NCI-H226 (cell line): Measurements from ENCODE around the gene KIAA1671.
A peak's percentile ranks its signal among the peaks of the same experiment; 100 is the strongest.

Experiments used
- DNase-seq: peaks from one replicate; pipeline ENCODE4 v3.0.0-alpha.2; 2015

The KIAA1671 gene

DNA sequence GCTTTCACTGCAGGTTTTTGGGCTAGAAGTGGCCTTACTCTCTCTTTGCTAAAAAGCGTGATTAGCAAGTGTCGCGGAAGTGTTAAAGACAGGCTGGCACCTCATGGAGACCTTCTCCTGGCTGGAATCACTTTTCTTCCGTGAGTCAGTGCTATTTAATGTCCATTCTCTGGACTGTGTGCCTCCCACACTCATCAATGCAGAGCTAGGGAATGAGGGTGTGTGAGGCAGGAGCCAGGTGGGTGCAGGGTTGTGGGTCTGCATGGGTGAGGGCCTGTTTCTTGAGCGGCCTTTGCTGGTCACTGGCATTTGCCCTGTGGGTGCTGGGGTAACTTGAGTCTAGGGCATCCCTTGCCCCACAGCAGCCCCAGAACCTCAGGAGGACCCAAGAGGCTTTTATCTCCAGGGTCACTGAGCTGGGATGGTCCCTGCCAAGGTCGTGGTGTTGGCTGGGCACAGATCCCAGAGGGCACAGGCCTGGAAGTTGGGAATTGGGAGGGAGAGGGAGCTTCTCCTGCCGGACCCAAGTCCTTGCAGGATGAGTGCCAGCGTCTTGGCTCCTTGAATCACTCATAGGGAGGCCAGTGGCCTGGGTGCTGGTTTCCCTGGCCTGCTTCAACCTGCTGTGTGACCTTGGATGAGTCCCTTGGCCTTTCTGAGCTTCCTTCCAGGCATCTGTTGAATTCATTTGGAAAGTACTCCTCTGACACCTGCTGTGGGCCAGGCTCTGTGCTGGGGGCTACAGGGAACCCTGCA, 30.0 kb downstream of the KIAA1671 start:
- peak; percentile 53 for DNase-seq

DNA sequence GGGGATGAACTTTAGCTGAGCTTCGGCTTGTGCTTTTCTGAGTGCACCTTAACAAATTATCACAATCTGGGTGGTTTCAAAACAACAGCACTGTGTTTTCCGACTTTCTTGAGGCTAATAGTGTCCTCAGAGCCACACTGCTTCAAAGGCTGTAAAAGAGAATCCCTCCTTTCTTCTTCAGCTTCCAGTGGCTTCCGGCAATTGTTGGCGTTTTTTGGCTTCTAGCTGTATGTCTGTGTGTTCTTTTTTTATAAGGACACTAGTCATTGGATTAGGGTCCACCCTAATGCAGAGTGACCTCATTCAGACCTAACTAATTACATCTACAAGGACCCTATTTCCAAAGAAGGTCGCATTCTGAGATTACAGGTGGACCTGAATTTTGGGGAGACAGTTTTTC, 30.6 kb downstream of the KIAA1671 start:
- no peak for DNase-seq

DNA sequence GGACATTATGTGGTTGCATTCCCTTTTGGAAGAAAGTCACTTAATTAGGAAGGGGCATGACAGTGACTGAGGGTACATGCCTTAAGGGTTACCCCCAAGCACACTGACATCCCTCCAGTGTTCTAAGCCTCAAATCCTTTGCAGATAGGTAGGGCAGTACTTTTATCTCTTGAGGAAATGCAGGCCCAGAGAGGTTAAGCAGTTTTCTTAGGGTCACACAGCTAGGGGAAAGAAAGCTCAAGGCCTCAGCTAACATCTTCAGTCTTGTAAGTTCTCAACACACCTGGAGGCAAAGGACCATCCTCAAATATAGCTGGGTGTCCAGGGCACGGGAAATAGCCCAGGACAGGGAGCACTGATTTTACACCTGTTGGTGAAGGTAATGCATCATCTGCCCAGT, 31.6 kb downstream of the KIAA1671 start:
- no peak for DNase-seq

DNA sequence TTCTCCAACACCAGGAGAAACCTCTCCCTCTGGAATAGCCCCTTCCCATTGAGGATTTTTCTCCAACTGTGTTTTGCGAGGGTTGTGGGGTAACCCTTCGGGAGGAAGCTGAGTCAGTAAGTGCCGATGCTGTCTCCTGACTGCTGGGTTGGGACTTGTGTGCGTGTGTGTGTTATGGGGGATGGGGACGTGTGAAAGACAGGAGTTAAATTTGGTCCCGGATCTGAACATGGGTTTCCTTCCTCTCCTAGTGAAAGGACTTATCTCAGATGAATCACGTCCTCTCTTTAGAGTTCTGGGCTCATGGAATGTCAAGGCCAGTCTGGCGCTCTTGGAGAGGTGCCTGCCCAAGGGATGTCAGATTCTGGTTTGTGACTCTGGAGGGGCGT, 33.3 kb downstream of the KIAA1671 start:
- DNase-seq: peak; percentile 79

DNA sequence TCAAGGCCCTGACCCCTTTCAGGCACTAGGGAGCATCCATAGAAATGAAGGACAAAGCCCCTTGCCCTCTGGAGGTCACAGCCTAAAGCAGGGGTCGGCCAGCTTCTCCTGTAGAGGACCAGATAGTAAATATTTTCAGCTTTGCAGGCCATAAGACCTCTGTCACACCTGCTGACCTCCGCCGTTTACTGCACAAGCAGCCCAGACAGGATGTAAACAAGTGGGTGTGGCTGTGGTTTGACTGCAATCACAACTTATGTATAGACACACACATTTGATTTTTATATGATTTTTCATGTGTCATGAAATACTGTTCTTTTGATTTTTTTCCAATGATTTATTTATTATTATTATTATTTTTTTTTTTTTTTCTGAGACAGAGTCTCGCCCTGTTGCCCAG, 34.3 kb downstream of the KIAA1671 start:
- DNase-seq: no peak

DNA sequence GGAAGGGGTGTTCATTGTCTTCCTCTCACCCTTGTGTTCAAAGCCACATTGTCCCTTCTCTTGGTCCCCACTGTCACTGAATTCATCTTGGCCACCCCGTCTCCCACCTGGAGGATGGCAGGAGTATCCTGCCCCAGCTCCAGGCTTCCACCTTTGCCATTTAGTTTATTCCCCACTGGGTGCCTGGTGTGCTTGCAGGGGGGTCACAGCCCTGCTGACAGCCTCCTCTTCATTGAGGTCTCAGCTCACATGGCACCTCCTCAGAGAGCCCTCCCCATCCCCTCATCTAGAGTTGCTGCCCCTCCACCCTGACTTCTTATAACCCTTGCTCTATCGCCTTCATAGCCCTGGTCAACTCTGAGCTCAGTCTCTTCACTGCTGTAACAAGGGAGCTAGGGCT, 36.6 kb downstream of the KIAA1671 start:
- DNase-seq: no peak

DNA sequence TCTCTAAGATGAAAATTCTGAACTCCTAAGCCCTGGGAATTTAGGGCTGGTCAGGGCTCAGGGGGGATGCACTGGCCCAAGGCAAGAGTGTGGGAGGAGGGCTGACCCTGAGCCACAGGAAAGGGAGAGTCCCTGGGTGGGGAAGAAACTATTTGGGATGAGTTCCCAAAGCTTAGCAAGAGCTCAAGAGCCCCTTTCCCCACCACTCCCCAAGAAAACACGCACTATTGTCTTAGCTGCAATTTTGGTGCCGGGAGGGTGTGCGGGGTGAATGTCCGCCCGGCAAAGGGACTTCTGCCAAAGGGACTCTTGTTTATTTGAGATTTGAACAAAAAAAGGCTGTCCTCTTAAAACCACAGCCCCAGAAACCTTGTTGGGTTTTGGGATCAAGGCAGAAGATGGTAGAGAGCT, 37.0 kb downstream of the KIAA1671 start:
- peak; percentile 26 for DNase-seq

DNA sequence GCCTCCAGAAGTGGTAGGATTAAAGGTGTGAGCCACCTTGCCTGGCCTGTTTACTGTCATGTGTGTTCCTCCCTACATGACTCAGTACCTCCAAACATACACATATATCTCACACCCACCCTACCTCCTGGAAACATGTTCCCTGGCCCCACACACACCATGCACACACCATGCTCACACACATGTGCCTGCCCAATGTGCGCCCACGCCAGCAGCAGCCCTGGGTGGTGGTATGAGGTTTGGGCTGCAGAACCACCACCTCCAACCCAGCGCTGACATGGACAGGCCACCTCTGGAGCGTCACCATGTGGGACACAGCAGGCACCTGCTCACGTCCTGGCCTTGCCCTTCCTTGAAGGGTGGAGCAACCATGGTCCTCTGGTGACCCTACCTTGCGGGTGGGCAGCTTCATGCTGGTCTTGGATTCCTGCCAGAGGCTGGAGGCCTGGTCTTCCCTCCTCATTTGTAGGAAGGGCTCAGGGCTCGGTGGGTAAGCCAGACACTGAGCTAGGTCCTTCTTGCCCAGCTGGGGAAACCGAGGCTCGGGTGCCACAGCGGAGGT, 37.9 kb downstream of the KIAA1671 start:
- DNase-seq: no peak

DNA sequence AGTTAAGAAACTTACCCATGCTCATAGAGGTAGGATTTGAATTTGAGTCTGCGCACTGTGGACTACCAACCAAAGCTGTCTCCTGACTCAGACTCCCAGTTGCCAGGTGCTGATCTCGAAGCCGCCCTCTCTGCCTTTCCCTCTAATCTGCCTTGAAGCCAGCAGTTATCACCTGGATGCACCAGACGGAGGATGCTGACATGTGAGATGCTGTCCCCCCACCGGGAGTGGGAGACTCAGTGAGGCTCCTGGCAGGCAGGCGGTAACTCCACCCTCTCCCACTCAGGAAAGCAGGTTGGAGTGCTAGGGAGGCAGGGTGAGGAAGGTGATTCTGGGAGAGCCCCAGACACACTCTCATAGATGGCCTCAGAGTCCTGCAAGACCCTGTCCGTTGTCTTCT, 40.4 kb downstream of the KIAA1671 start:
- no peak for DNase-seq

DNA sequence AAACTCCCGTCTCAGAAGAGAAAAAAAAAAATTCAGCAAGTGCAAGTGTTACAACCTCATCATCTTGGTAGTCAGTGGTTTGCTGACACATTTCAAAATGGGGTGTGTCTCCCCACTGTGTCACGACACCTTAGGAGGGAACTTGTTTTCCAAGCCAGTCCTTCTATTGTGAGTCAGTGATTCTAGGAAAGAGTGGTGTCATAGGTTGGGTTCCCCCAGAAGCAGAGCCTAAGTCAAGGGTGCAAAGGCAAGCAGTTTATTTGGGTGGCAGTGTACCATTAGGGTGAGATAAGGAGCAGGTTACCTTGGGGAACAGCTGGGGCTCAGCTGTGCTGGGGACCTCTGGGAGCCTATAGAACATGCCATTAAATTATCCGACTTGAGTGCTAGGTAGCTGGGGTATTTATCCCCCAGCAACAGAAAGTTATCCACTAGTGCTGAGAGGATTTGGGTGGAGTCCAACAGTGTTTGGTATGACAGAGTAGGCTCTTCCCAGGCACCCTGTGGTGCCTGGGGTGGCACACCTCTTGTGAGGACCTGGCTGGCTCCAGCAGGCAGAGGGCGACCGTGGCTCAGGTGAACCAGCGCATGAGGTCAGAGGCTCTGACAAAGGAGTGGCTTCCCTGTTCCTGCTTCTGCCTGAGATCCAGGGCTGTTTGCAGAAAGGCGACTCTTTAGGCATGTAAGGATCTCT, 41.7 kb downstream of the KIAA1671 start:
- peak; percentile 53 for DNase-seq

DNA sequence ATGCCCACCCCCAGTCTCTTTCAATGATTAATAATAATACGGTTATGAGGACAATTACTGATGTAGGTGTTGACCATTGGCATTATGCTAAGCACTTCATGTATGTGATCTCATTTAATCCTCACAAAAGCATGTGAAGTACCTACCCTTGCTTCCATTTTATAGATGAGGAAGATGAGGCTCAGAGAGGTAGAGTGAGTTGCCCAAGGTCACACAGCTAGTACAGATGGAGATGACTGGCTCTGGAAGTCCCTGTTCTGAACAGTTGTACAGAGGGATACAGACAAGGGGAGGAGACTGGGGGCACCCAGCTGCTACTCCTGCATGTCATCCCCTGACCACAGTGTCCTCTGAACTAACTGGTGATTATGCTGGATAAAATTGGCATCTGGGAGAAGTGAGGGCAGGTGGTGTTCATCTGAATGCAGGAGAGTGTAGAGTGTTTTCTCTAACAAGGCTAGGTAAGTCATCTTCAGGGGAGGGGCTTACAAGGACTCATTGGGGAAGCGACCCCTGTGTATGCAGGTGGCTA, 43.2 kb downstream of the KIAA1671 start:
- no peak for DNase-seq

DNA sequence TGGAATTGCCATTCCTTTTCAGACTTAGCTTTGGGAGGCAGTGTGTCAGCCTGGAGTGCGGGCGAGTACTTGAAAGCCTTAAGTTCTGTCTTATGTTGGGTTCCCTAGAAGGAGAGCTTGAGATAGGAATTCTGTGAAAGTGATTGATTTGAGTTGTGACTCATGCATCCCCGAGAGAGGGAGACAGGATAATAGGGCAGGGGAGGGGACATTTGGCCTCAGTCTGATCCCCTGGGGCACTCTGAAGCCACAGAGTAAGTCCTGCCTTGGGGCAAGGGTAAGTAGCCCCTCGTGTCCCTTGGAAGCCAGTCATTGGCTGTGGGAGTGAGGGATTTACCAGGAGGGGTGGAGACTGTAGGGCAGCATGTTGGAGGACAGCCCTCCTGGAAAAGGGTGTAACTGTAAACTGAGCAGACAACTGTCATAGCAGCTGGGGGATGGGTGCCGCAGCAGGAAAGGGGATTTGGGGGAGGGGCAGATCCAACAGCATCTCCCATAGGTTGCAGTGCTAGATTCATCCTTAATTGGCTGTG, 44.0 kb downstream of the KIAA1671 start:
- DNase-seq: peak; percentile 58

DNA sequence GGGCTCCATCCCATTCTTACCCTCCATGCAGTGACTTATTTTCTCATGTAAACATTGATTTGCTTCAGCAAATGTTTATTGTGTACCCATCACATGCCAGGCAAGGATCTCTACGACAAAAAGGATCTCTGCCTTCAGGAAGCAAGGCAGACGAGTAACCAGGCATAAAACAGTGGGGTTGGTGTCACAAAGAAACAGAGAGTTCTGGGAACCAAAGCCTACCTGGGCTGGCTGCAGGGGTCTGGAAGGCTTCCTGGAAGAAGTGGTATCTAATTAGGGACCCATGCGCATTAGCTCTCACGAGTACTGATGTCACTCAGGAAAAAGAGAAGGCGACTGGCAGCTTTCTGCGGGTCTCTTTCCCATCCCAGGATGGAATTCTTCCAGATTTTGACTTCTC, 44.5 kb downstream of the KIAA1671 start:
- DNase-seq: no peak

DNA sequence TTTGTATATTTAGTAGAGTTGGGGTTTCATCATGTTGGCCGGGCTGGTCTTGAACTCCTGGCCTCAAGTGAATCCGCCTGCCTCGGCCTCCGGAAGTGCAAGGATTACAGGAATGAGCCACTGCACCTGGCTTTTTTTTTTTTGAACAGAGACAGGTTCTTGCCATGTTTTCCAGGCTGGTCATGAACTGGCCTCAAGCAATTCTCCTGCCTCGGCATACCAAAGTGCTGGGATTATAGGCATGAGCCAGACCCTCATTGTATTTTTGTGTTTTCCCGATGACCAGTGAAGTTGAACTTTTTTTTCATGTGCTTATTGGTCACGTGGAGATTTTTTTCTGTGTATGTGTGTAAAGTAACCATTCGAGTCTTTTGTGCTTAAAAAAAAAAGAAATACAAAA, 48.2 kb downstream of the KIAA1671 start:
- no peak for DNase-seq

DNA sequence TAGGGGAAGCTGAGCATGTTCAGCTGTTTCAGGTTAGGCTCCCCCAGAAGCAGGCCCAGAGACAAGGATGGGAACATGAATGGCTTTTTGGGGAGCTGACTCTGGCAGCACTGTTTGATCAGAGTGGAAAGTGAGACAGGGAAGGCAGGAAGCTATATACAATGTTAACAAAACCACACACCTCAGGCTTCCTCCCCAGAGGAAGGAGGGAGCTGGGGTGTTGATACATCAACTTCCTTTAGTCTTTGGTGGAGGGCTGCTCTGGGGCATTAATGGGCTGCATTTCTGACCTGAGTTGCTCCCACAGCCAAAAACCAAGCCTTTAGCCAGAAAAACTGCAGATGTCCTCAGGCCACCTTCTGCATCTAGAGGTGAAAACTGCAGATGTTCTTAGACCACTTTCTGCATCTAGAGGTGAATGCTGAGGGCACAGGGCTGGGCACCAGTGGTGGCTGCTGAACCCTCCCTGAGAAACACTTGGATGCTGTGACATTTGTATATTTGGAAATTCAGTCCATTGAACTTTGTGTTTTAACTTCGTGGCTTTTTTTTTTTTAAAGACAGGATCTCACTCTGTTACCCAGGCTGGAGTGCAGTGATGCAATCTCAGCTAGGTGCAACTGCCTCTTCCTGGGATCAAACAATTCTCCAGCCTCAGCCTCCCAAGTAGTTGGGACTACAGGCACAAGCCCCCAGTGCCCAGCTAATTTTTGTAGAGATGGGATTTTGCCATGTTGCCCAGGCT, 49.9 kb downstream of the KIAA1671 start:
- DNase-seq: no peak

DNA sequence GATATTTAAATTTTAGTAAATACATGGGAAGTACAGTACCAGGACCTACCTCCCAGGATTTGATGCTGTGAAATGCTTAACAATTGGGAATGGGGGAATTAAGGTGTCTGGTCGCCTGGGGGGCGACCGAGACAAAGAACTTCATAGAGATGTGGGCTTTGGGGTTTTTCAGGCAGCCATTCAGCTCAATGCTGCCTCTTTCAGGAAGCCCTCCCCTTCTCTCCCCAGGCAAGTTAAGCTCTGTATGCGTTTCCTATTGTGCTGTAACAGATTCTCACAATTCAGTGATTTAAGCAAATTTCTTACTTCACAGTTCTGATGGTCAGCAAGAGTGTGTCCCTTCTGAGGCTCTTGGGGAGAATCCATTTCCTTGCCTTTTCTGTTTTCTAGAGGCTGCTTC, 53.8 kb downstream of the KIAA1671 start:
- no peak for DNase-seq

DNA sequence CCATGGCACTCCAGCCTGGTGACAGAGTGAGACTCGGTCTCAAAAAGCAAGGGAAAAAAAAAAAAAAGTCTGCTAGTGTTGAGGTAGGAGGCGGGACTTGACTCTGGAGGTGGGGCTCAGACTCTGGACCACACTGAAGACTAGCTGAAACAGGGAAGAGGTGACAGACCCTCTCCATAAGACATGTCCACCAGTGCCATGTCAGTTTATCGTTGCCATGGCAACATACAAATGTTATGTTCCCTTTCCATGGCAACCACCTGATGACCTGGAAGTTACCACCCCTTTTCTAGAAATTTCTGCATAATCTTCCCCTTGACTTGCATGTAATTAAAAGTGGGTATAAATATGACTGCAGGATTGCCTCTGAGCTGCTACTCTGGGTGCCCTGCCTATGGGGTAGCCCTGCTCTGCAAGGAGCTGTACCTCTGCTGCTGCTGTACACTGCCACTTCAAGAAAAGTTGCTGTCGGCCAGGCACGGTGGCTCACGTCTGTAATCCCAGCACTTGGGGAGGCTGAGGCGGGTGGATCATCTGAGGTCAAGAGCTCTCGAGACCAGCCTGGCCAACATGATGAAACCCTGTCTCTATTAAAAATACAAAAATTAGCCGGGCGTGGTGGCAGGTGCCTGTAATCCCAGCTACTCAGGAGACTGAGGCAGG, 55.1 kb downstream of the KIAA1671 start:
- DNase-seq: no peak

DNA sequence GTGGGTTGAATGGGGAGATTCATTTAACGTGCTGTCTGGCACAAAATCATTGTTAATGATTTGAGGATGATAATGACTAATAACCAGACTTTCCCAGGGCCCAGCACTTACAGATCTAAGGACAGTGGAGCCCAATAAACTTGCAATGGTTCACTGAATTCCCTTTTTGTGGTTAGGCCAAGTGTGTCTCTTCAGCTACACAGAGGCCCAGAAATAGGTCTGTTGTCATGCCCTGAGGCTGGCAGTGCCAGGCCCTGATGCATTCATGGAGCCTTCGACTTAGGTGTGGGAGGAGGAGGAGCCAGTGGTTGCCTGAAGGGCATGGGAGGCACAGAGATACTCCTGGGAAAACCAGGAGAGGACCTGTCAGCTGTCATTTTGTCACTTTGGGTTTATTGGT, 56.1 kb downstream of the KIAA1671 start:
- peak; percentile 65 for DNase-seq

DNA sequence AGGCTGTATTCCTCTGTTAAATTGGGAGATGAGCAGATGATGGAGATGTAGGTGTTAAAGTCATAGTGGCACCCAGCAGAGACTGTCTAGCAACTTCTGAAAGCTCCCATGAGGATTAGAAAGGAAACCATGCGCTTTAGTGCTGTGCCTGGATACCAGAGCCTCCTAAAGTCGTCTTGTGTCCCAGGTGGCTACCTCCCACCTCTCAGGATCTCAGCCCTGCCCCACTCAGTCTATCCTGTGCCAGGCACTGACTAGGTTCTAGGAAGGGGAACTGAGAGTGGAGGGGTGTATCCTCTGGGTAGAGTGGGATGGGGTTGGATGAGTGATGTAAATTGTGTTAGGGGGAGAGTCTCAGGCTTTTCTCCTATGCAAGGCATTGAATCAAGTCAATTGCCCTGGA, 60.2 kb downstream of the KIAA1671 start:
- DNase-seq: no peak

DNA sequence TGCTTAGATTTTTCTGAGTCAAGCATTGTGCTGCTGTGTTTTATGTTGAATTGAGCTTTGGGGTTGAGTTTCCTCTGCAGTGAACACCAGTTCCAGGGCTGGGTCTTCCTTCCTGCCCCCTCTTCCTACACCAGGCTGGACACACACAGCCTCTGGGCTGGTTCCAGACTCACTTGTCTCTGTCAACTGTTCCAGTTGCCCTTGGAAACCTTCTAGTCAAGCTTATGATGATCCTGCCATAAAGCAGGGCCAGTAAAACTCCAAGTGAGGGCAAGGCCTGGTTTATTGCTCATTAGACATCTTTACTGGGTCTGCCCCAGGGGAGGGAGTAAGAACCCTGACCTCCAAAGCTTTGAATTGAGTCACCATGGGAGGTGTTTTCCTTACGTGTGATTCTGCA, 61.1 kb downstream of the KIAA1671 start:
- no peak for DNase-seq

DNA sequence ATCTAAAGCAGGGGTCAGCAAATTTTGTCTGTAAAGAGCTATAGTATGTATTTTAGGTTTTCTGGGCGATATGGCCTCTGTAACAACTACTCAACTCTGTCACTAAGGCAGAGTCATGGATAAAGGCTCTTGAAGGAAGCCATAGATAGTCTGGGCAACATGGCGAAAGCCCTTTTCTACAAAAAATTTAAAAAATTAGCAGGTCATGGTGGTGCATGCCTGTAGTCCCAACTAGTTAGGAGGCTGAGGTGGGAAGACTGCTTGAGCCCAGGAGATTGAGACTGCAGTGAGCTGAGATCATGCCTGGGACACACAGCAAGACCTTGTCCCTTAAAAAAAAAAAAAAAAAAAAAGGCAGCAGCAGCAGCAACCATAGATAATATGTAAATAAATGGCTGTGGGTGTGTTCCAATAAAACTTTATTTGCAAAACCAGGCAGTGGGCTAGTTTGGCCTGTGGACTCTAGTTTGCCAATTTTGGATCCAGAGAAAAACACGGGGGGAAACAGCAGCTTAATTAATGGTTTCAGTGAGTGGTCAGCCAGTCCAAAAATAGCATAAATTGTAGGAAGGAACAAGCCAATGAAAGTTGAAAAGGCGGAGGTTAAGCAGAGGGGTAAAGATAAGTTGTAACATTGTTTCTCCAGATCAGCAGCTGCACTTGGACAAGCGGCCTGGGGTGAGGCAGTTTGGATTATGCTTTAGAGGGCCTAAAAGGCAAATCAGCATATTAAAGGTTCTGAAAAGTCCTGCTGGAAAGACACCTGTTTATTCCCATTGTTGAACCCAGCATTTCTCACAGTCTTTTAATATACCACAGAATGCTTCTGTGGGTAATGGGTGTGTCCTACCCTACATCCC, 62.6 kb downstream of the KIAA1671 start:
- no peak for DNase-seq

DNA sequence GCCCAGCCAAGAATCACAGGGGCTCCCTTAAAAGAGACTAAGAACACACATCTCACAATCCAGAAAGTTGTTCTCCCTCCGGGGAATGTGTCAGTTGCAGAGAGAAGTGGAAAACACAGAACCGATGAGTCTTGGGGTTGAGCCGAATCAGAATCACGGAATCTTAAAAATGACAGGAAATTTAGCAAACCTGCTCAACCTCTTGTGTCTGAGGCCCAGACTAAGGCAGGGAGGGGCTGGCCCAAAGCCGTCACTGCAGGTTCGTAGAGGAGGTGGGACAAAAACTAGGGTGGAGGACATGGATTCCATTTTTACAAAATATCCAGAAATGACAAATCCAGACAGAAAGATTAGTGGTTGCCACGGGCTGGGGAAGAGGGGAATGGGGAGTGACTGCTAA, 63.8 kb downstream of the KIAA1671 start:
- DNase-seq: no peak
